Dermis blood vessel endothelial cell (primary cell): ENCODE results near the gene TNFRSF6B. TPM values are rescaled to one million over a fixed set of nuclear protein-coding genes. Genes with fewer than 3 reads are reported as not detected.
"Not testable (repeated sequence)": the region's sequence is repeated elsewhere in the genome, so short reads cannot be mapped to it uniquely, and the experiment has no call there.

Experiments used
- DNase-seq: peaks from one replicate; pipeline ENCODE4 v3.0.0; 2010
- total RNA-seq: library from RNA; depleted of rRNA; stranded (reverse); fragments of >200 nt; gene quantifications from 2 replicates; pipeline ENCODE4 v1.2.3, GENCODE V29; 2014

TNFRSF6B gene
- total RNA-seq, 1 donor from 2014 or later, result 16.8 TPM

DNA sequence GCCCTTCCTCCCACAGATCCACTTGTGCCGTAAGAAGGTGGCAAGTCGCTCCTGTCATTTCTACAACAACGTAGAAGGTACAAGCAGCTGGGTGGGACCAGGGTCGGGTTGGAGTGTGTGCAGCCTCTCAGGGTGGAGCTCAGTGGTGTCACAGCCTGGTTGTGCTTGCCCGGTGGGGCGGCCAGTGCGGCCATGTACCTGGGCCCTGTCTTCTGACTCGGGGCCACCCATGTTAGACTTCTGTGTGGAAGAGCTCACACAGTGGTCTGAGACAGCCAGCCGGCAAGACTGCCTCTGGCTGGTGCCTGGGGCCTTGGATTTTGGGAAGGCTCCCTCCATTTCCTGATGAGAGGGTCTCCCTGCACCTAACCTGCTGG lies 33.7 kb upstream of the TNFRSF6B start:
- DNase-seq, result no peak

DNA sequence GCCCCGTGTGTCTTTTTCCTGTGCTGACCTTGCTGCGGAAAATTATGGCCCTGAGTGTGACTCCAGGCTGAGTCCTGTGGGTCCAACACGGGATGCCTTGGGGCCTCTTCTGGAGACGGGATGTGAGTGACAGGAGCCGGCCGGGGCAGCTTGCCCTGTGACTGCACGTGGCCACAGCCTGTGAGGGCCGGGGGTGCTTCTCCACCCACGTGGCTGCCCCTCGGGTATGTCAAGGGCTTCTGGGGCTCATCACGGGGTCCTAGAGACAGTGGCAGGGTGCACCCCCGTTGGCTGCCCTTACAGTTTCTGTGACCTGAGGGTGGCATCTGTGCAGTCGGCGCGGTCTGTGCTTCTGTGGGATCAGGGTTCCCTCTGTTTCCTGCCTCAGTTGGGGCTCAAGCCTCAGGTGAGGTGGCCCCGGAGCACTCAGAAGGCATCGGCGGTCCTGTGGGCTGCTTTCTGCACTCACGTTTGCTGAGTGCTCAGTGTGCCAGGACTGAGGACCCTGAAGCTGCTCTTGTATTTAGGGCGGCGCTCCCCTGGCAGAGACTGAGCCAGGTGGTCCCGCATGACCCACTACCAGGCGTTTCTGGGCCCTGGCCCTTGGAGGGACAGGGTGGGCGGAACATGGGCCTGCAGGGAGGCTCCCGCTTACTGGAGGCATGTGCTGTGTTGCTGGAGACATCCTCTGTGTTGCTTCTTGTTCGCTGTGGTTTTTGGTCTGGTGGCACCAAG lies 33.0 kb upstream of the TNFRSF6B start:
- no peak for DNase-seq

DNA sequence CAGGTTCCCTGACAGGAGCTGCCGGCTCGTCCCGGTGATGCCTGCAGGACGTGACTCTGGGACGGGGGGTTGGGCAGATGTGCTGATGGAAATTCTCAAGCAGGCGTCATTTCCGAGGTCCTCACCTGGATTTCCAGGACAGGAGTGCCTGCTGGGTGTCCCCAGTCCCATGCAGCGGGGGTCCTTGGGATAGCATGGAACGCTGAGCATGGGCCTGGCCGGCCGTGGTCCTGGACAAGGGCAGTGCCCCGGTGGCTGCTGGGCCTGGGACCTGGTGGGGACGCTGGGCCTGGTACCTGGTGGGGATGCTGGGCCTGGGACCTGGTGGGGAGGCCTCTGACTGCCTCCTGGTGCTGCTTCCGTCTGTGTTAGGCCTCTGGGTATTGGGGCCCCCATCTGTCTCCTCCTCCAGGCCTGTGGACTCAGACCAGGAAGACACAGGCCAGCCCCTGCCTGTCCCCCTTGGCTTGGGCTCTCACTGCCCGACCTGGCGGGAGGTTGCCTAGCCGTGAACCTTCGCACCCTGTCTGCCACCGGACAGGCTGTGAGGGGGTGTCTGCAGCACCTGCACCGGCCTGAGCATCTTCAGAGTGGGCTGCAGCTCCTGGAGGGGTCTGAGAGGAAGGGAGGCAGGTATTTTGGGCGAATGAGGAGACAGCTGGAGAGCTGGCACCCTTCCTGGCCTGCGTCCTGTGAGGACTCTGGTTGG lies 32.2 kb upstream of the TNFRSF6B start:
- DNase-seq, result no peak

GRCh38 chr20:63664861-63665594 lies 31.4 kb upstream of the TNFRSF6B start:
- no peak for DNase-seq

DNA sequence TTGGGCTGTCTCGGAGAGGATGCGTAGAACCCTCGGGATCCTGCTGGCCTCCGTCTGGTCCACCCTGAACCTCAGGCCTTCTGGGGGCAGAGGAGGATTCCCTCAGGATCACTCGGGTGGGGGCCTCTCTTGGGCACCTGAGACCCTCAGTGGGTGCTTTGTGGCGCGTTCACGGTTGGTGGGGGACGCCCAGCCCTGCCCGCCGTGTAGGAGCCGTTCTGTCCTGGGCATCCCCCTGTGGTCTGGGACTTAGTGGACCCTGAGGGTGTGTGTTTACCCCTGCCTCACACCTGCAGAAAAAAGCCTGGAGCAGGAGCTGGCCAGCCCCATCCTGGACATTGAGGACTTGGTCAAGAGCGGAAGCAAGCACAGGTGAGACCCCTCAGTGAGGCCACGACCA lies 30.7 kb upstream of the TNFRSF6B start:
- no peak for DNase-seq

DNA sequence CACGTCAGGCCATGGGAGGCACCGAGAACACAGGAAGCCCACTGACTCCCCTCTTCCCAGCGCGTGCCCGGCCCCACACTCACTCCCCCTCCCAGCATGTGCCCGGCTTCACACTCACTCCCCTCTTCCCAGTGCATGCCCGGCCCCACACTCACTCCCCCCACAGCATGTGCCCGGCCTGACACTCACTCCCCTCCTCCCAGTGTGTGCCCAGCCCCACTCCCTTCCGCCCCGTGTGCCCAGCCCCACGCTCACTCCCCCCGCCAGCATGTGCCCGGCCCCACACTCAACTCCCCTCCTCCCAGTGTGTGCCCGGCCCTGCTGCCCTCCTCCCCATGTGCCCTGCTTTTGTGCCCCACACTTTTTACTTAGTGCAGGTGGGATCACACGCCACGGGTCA lies 28.6 kb upstream of the TNFRSF6B start:
- no peak for DNase-seq

DNA sequence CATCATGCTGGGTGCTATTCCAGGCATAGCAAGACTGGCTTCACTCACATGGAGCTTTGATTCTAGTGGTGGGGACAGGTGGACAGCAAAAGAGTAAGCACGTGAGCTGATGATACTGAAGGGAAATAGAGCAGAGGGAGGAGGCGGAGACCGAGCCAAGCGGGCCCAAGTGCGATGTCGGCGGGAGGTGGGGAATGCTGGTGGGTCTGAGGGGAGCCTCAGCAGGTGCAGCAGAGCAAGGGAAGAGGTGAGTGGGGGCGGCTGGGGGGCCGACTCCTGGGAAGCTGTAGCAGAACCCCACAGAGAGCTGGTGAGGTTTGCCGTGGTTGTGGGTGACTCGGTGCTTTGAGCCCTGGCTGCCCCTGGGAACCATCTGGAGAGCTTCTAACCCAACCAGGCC lies 28.1 kb upstream of the TNFRSF6B start:
- no peak for DNase-seq

- DNase-seq, result not testable (repeated sequence)
These were observed 24.8 kb upstream of the TNFRSF6B start for GRCh38 chr20:63671695-63672094.

- DNase-seq, result no peak
These were observed 23.8 kb upstream of the TNFRSF6B start for GRCh38 chr20:63672666-63673065.

DNA sequence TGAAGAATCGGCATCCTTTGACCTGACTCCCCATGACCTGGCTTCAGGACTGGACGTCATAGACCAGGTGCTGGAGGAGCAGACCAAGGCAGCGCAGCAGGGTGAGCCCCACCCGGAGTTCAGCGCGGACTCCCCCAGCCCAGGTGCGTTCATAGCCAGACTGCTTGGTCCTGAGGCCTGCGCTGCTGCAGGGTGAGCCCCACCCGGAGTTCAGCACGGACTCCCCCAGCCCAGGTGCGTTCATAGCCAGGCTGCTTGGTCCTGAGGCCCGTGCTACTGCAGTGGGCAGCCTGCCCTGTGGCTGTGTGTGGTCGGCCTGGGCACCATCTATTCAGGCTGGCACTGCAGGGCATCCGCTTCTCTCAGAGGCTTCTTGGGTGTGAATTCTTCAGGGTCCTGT lies 22.5 kb upstream of the TNFRSF6B start:
- DNase-seq, result no peak

DNA sequence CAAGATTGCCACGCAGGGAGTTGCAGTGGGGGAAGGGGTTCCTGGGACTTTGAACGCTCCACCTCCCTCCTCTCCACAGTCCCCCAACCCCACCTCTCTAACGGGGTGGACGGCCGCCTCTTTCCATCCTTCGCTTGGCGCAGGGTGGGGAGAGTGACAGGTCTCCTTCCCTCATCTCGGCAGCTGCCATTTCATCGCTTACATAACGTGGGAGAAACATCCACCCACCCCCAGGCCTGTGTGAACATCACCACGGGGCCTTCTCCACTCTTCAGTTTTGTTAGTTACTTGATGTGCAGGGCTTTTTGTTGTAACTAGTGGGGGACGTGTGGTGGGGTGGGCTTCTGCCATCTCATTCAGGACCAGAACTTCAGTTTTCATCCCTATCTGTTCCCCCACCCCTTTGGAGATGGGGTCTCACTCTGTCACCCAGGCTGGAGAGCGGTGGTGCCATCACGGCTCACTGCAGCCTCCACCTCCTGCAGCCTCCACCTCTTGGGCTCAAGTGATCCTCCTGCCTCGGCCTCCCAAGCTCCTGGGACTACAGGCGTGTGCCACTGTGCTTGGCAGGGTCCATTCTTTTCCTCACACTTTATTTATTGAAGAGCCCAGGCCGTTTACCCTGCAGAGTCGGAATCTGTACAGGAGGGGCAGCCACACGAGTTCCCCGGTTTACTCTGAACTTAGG lies 20.6 kb upstream of the TNFRSF6B start:
- no peak for DNase-seq

DNA sequence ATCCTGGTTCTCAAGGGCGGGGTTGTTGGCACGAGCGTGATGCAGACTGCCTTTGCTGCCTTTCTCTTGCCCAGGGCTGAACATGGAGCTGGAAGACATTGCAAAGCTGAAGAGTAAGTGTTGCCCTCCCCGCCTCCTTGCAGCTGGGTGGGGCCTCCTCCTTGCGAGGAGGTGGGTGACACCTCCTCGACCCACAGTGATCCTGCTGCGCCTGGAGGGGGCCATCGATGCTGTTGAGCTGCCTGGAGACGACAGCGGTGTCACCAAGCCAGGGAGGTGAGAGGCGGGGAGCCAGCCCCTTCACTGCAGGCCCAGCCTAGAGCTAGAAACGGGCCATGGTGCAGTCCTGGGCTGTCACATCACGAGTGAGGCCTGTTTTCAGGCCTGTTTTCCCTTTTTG lies 18.4 kb upstream of the TNFRSF6B start:
- DNase-seq, result no peak

GRCh38 chr20:63678667-63679465 lies 17.6 kb upstream of the TNFRSF6B start:
- DNase-seq, result no peak

DNA sequence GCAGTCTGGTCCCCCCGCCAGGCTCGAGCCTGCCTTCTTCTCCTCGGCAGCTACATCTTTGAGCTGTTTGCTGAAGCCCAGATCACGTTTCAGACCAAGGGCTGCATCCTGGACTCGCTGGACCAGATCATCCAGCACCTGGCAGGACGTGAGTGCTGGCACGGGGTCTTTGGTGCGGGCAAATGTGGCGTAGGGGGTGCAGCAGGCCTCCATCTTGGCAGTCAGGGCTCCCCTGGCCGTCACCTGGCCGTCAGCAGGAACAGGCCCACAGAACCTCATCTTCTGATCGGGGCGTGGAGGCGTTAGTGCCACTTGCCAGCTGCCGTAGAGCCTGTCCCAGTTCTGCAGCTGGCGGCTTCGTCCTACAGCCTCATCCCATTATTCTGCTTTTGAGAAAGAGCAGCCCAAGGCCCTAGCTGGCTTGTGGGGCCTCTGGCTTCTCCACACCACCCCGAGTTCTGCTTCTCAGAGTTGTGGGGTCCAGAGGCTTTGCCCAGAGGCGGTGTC lies 16.6 kb upstream of the TNFRSF6B start:
- no peak for DNase-seq

- DNase-seq, result no peak
These were observed 16.0 kb upstream of the TNFRSF6B start for GRCh38 chr20:63680427-63680826.

GRCh38 chr20:63680857-63681608 lies 15.4 kb upstream of the TNFRSF6B start:
- DNase-seq, result no peak

DNA sequence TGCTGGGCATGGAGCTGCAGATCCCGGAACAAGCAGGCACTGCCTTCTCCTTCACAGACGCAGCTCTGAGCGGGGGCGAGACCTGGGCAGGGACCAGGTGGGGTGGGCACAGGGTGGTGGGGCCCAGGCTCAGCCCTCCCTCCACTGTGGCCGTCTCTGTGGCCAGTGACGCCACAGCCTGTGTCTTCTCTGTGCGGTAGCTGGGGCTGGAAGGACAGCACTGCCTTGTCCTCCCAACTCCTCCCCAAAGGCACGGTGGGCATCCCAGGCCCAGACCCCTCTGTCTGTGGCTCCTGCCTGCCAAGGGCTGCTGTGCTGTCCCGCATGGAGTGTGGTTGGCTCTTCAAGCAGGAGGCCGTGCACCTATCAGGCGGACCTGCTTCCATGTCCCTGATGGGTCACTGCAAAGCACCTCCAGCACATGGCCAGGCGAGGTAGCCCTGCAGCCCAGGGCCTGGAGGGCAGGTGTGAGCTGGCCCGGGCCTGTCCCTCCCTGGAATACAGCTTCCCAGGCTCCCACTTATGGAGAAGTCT lies 14.8 kb upstream of the TNFRSF6B start:
- no peak for DNase-seq

DNA sequence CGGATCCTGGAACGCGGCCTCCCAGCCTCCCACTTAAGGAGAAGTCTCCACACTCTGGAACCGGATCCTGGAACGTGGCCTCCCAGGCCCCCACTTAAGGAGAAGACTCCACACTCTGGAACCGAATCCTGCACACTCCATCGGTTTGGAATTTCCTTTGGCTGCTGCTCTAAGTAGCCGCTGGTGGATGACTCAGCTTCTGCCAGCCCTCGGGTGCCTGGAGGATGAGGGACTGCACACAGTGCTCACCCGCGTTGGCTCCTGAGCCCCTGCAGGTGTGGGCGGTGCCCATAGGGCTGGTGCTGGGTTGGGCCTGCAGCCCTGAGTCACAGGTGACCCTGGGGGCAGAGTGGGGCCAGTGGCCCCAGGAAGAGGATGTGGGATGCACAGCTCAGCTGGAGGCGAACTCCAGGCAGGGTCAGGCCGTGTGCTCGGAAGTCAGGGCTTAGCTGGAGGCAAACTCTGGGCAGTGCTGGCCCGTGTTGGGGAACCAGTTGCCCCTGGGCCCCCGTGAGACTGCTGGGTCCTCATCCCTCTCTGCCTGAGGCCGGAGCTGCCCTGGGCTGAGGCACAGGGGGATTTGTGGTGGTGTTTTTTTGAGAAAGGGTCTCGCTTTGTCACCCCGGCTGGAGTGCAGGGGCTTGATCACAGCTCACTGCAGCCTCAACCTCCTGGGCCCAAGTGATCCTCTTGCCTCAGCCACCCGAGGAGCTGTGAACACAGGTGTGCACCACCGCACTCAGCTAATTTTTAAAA lies 13.9 kb upstream of the TNFRSF6B start:
- peak; percentile 97 for DNase-seq

GRCh38 chr20:63685269-63686026 lies 11.0 kb upstream of the TNFRSF6B start:
- no peak for DNase-seq
